GM19397 (cell line): ENCODE data around the gene IMP4.
A peak's percentile ranks its signal among the peaks of the same experiment; 100 is the strongest.
"Not testable (repeated sequence)": the region's sequence is repeated elsewhere in the genome, so short reads cannot be mapped to it uniquely, and the experiment has no call there.

Experiments
- ATAC-seq: cut with Tn5 transposase; IDR thresholded peaks from one replicate; pipeline ENCODE4 v1.9.1; 2021; ENCODE audit warnings: mild to moderate bottlenecking, moderate library complexity; ENCODE audit not compliant: unreplicated experiment

Gene IMP4

GRCh38 chr2:130342533-130343275 lies at the start of gene IMP4:
Gene IMP4, plus strand, starts transcription at chr2:130342897. Its CDS starts 36 bp downstream, at chr2:130342933.
- peak; percentile 83 for ATAC-seq

GRCh38 chr2:130300258-130300969 lies 42.3 kb upstream of the IMP4 start:
- no peak for ATAC-seq

GRCh38 chr2:130300970-130301348 lies 41.7 kb upstream of the IMP4 start:
- no peak for ATAC-seq

- no peak for ATAC-seq
Measured at GRCh38 chr2:130302164-130302886, 40.4 kb upstream of the IMP4 start.

- peak; percentile 46 for ATAC-seq
Measured at GRCh38 chr2:130303169-130303568, 39.5 kb upstream of the IMP4 start.

GRCh38 chr2:130304726-130305125 lies 38.0 kb upstream of the IMP4 start:
- ATAC-seq, result no peak

- ATAC-seq, result no peak
Measured at GRCh38 chr2:130307850-130308249, 34.8 kb upstream of the IMP4 start.

- ATAC-seq, result no peak
Measured at GRCh38 chr2:130310881-130311280, 31.8 kb upstream of the IMP4 start.

- ATAC-seq, result no peak
Measured at GRCh38 chr2:130313812-130314334, 28.8 kb upstream of the IMP4 start.

- no peak for ATAC-seq
Measured at GRCh38 chr2:130314377-130314776, 28.3 kb upstream of the IMP4 start.

- ATAC-seq, result no peak
Measured at GRCh38 chr2:130316596-130316995, 26.1 kb upstream of the IMP4 start.

- no peak for ATAC-seq
Measured at GRCh38 chr2:130318906-130319305, 23.8 kb upstream of the IMP4 start.

- ATAC-seq, result no peak
Measured at GRCh38 chr2:130319536-130319935, 23.2 kb upstream of the IMP4 start.

- ATAC-seq, result no peak
Measured at GRCh38 chr2:130327703-130328527, 14.8 kb upstream of the IMP4 start.

- ATAC-seq, result no peak
Measured at GRCh38 chr2:130328710-130329109, 14.0 kb upstream of the IMP4 start.

GRCh38 chr2:130332271-130333073 lies 10.2 kb upstream of the IMP4 start:
- ATAC-seq, result peak; percentile 89

GRCh38 chr2:130333253-130333652 lies 9.4 kb upstream of the IMP4 start:
- not testable (repeated sequence) for ATAC-seq

- ATAC-seq, result no peak
Measured at GRCh38 chr2:130334026-130334425, 8.7 kb upstream of the IMP4 start.

GRCh38 chr2:130335226-130335625 lies 7.5 kb upstream of the IMP4 start:
- no peak for ATAC-seq
